Tibial nerve (tissue), 4 donors: ENCODE results near the gene TENM4. TPM values are rescaled to one million over a fixed set of nuclear protein-coding genes. Genes with fewer than 3 reads are reported as not detected.

Experiments
- DNase-seq, 2 donors: peaks; one replicate each; pipeline ENCODE4 v3.0.0-alpha.2; 2019; ENCODE audit warnings: low spot score in 2 of 2
- H3K27ac ChIP-seq, 4 donors: fragments of 200-600 bp; sonication (generic) in 3 of 4; one replicate each; pipeline ENCODE4 v1.5.1; 2017 to 2019; ENCODE audit warnings: mild to moderate bottlenecking in 1 of 4
- H3K27me3 ChIP-seq, 2 donors: fragments of 200-600 bp; sonication (generic) in 1 of 2; one replicate each; pipeline versions ENCODE4 v1.5.1 to v1.6.0; 2017 to 2019
- H3K36me3 ChIP-seq, 3 donors: fragments of 200-600 bp; sonication (generic); one replicate each; pipeline ENCODE4 v1.5.1; 2018 to 2019
- H3K4me1 ChIP-seq, 4 donors: fragments of 200-600 bp; sonication (generic) in 3 of 4; one replicate each; pipeline ENCODE4 v1.5.1; 2017 to 2019
- H3K4me3 ChIP-seq, 4 donors: fragments of 200-600 bp; sonication (generic) in 3 of 4; one replicate each; pipeline ENCODE4 v1.5.1; 2017 to 2019; ENCODE audit warnings: mild to moderate bottlenecking in 1 of 4, moderate library complexity in 1 of 4
- H3K9me3 ChIP-seq, 4 donors: fragments of 200-600 bp; sonication (generic) in 3 of 4; one replicate each; pipeline ENCODE4 v1.5.1; 2017 to 2019
- CTCF ChIP-seq, 5 experiments: fragments of 200-600 bp in 3 of 5; fragments of 450-650 bp in 2 of 5; sonication (generic) in 3 of 5; IDR thresholded peaks; one replicate each; pipeline ENCODE4 v1.5.1; 2016 to 2019; ENCODE audit warnings: antibody characterized with exemption in 5 of 5, mild to moderate bottlenecking in 3 of 5, moderate library complexity in 2 of 5
- EP300 ChIP-seq, 2 donors: sonication (generic); formaldehyde crosslinking; IDR thresholded peaks; one replicate each; pipeline ENCODE4 v1.6.1; 2017; ENCODE audit warnings: antibody characterized with exemption in 2 of 2, mild to moderate bottlenecking in 1 of 2
- POLR2A ChIP-seq, 2 donors: fragments of 450-650 bp; IDR thresholded peaks; one replicate each; pipeline ENCODE4 v1.6.1; 2017; ENCODE audit warnings: antibody characterized with exemption in 2 of 2, mild to moderate bottlenecking in 2 of 2, moderate library complexity in 2 of 2
- WGBS, 2 donors: methylation state at CpG; one replicate each; pipeline ENCODE4 v1.1.5; 2018; 5-methylcytosine and 5-hydroxymethylcytosine counted together
- total RNA-seq, 4 donors: library from RNA; depleted of rRNA; stranded (reverse); fragments of >200 nt; gene quantifications; one replicate each; pipeline ENCODE4 v1.1.0, GENCODE V29; 2016

The TENM4 gene
- total RNA-seq, 4 donors from 2014 or later, result 15.3 to 36.3 (median 19.6) TPM

GRCh38 chr11:79151396-79151795 is 289.4 kb downstream of the TENM4 start:
- no peak overlapping the region for H3K27ac ChIP-seq
- no peaks in the 10 kb centered on the region for H3K9me3 ChIP-seq
- DNase-seq, result no peak
- no peak for TF ChIP-seq EP300 (IDR thresholded peaks at IDR 0.05)
- no peak for TF ChIP-seq POLR2A (IDR thresholded peaks at IDR 0.05)
- TF ChIP-seq CTCF (IDR thresholded peaks at IDR 0.05), result no peak
- H3K36me3 ChIP-seq, result no peaks in the 10 kb centered on the region
- H3K4me3 ChIP-seq, result no peak overlapping the region
- H3K4me1 ChIP-seq, result peaks cover 0 to 11% (median 0%) of the 10 kb centered on the region in 4 donors
- WGBS, 2 donors, result 87 to 94% methylated on average over 3 of the region's 3 CpGs
- no peaks in the 10 kb centered on the region for H3K27me3 ChIP-seq

GRCh38 chr11:79150966-79151365 is 289.9 kb downstream of the TENM4 start:
- whole genome bisulfite sequencing, 2 donors, result 49 to 60% methylated on average over 3 of the region's 3 CpGs
- H3K4me1 ChIP-seq, result peaks cover 0 to 11% (median 0%) of the 10 kb centered on the region in 4 donors
- no peak for TF ChIP-seq POLR2A (IDR thresholded peaks at IDR 0.05)
- TF ChIP-seq EP300 (IDR thresholded peaks at IDR 0.05), result no peak
- no peak for TF ChIP-seq CTCF (IDR thresholded peaks at IDR 0.05)
- no peak overlapping the region for H3K4me3 ChIP-seq
- DNase-seq, result no peak
- H3K9me3 ChIP-seq, result no peaks in the 10 kb centered on the region
- H3K36me3 ChIP-seq, result no peaks in the 10 kb centered on the region
- H3K27ac ChIP-seq, result no peak overlapping the region
- no peaks in the 10 kb centered on the region for H3K27me3 ChIP-seq

- 6 to 9% methylated on average over 1 of the region's 1 CpG for WGBS, 2 donors
- peaks cover 0 to 11% (median 0%) of the 10 kb centered on the region in 4 donors for H3K4me1 ChIP-seq
- H3K9me3 ChIP-seq, result no peaks in the 10 kb centered on the region
- no peak overlapping the region for H3K27ac ChIP-seq
- no peak overlapping the region for H3K4me3 ChIP-seq
- H3K36me3 ChIP-seq, result no peaks in the 10 kb centered on the region
- DNase-seq, result no peak
- no peak for TF ChIP-seq POLR2A (IDR thresholded peaks at IDR 0.05)
- H3K27me3 ChIP-seq, result no peaks in the 10 kb centered on the region
Measured at GRCh38 chr11:79150320-79150719, 290.5 kb downstream of the TENM4 start.

GRCh38 chr11:79147731-79148130 is 293.1 kb downstream of the TENM4 start:
- H3K9me3 ChIP-seq, result peaks cover 0 to 1% (median under 1%) of the 10 kb centered on the region in 4 donors
- no peaks in the 10 kb centered on the region for H3K27me3 ChIP-seq
- WGBS, 2 donors, result 85 to 91% methylated on average over 2 of the region's 2 CpGs
- no peaks in the 10 kb centered on the region for H3K36me3 ChIP-seq
- TF ChIP-seq CTCF (IDR thresholded peaks at IDR 0.05), result no peak
- no peak for TF ChIP-seq POLR2A (IDR thresholded peaks at IDR 0.05)
- no peak for TF ChIP-seq EP300 (IDR thresholded peaks at IDR 0.05)
- H3K27ac ChIP-seq, result no peak overlapping the region
- no peak overlapping the region for H3K4me3 ChIP-seq
- no peak for DNase-seq
- H3K4me1 ChIP-seq, result peaks cover 0 to 9% (median 0%) of the 10 kb centered on the region in 4 donors

- H3K4me3 ChIP-seq, result no peak overlapping the region
- no peak overlapping the region for H3K27ac ChIP-seq
- peaks cover 0 to 7% (median 3%) of the 10 kb centered on the region in 4 donors for H3K9me3 ChIP-seq
- no peaks in the 10 kb centered on the region for H3K36me3 ChIP-seq
- no peaks in the 10 kb centered on the region for H3K27me3 ChIP-seq
- WGBS, 2 donors, result 90 to 91% methylated on average over 4 of the region's 4 CpGs
- peaks cover 0 to 3% (median 0%) of the 10 kb centered on the region in 4 donors for H3K4me1 ChIP-seq
- TF ChIP-seq CTCF (IDR thresholded peaks at IDR 0.05), result no peak
- no peak for TF ChIP-seq EP300 (IDR thresholded peaks at IDR 0.05)
- no peak for TF ChIP-seq POLR2A (IDR thresholded peaks at IDR 0.05)
- no peak for DNase-seq
Measured at GRCh38 chr11:79147011-79147410, 293.8 kb downstream of the TENM4 start.

- peaks cover 0 to 7% (median 3%) of the 10 kb centered on the region in 4 donors for H3K9me3 ChIP-seq
- WGBS, 2 donors, result 92 to 93% methylated on average over 4 of the region's 4 CpGs
- DNase-seq, result no peak
- TF ChIP-seq POLR2A (IDR thresholded peaks at IDR 0.05) (no peak), EP300 (IDR thresholded peaks at IDR 0.05) (no peak), CTCF (IDR thresholded peaks at IDR 0.05) (no peak)
- H3K27ac ChIP-seq, result no peak overlapping the region
- H3K36me3 ChIP-seq, result no peaks in the 10 kb centered on the region
- no peaks in the 10 kb centered on the region for H3K27me3 ChIP-seq
- no peak overlapping the region for H3K4me3 ChIP-seq
- H3K4me1 ChIP-seq, result no peaks in the 10 kb centered on the region
Measured at GRCh38 chr11:79139900-79140299, 300.9 kb downstream of the TENM4 start.
